Endodermal cell (in vitro differentiated cells): ENCODE measurements around the gene PLXNA2. TPM values are rescaled to one million over a fixed set of nuclear protein-coding genes. Genes with fewer than 3 reads are reported as not detected.

Source experiments
- DNase-seq: peaks from one replicate; pipeline ENCODE4 v3.0.0-alpha.2; 2017
- H3K27ac ChIP-seq: 2 replicates; pipeline ENCODE4 v1.5.1; 2013; ENCODE audit warnings: mild to moderate bottlenecking, low read depth, low read length, moderate library complexity
- H3K27me3 ChIP-seq: 2 replicates; pipeline ENCODE4 v1.6.1; 2013; ENCODE audit warnings: mild to moderate bottlenecking, low read length, moderate library complexity; ENCODE audit not compliant: insufficient read depth, control insufficient read depth, poor library complexity, severe bottlenecking
- H3K36me3 ChIP-seq: 2 replicates; pipeline ENCODE4 v1.7.0; 2013; ENCODE audit warnings: mild to moderate bottlenecking, low read length, moderate library complexity; ENCODE audit not compliant: control insufficient read depth, insufficient read depth
- H3K4me1 ChIP-seq: one replicate; pipeline ENCODE4 v1.7.0; 2013; ENCODE audit warnings: low read length; ENCODE audit not compliant: control insufficient read depth, insufficient read depth
- H3K4me3 ChIP-seq: 2 replicates; pipeline ENCODE4 v1.5.1; 2013; ENCODE audit warnings: mild to moderate bottlenecking, low read length, moderate library complexity
- H3K9ac ChIP-seq: 2 replicates; pipeline ENCODE4 v1.6.1; 2013; ENCODE audit warnings: mild to moderate bottlenecking, low read length, moderate library complexity; ENCODE audit not compliant: poor library complexity, severe bottlenecking; ENCODE audit errors: extremely low read depth
- H3K9me3 ChIP-seq: 2 replicates; pipeline ENCODE4 v1.6.1; 2013; ENCODE audit warnings: mild to moderate bottlenecking, low read length, moderate library complexity; ENCODE audit not compliant: control insufficient read depth
- H3K27ac Mint-ChIP-seq: 2 replicates; pipeline ENCODE4 v1.8.0; 2020; ENCODE audit warnings: mixed read lengths
- H3K27me3 Mint-ChIP-seq: 2 replicates; pipeline ENCODE4 v1.8.0; 2021; ENCODE audit warnings: mild to moderate bottlenecking, mixed read lengths; ENCODE audit not compliant: insufficient read depth
- H3K36me3 Mint-ChIP-seq: 2 replicates; pipeline ENCODE4 v1.8.0; 2020; ENCODE audit warnings: low read depth, mixed read lengths
- H3K4me1 Mint-ChIP-seq: 2 replicates; pipeline ENCODE4 v1.8.0; 2020; ENCODE audit warnings: mixed read lengths
- H3K4me3 Mint-ChIP-seq: 2 replicates; pipeline ENCODE4 v1.8.0; 2020; ENCODE audit warnings: mild to moderate bottlenecking, moderate library complexity, mixed read lengths
- H3K9me3 Mint-ChIP-seq: 2 replicates; pipeline ENCODE4 v1.8.0; 2020; ENCODE audit warnings: mild to moderate bottlenecking, mixed read lengths
- WGBS, 2 experiments: methylation state at CpG; one replicate each; pipeline versions ENCODE4 v1.1.5 to v1.1.7; 2013; ENCODE audit warnings: missing lambda C conversion rate in 2 of 2, mixed read lengths in 1 of 2; ENCODE audit not compliant: insufficient coverage in 1 of 2, insufficient read length in 1 of 2; 5-methylcytosine and 5-hydroxymethylcytosine counted together
- total RNA-seq, 2 donors: library from RNA; stranded (reverse); fragmentation: NEBNext Ultra II Directional in 1 of 2; extraction: Animal tissue kit (Norgen Biotek cat#: 25700) in 1 of 2; gene quantifications; 2 replicates in 1 of 2; 3 replicates in 1 of 2; pipeline ENCODE4 v1.2.1, GENCODE V29; 2021
- TF ChIP-seq, protein P1 (sequence below): fragments of 200-600 bp; sonication (generic); conservative IDR thresholded peaks from 2 replicates; pipeline ENCODE4 v1.5.0; 2021; ENCODE audit warnings: antibody characterized with exemption, mild to moderate bottlenecking

The PLXNA2 gene
- total RNA-seq, 2 donors from 2014 or later, result 61.2 to 86.1 TPM

- Mint-ChIP-seq H3K4me3 (no peak overlapping the region), H3K9me3 (no peaks in the 10 kb centered on the region), H3K27ac (no peak overlapping the region), H3K36me3 (peaks cover 6% of the 10 kb centered on the region), H3K27me3 (peaks cover 2% of the 10 kb centered on the region), H3K4me1 (peaks cover 66% of the 10 kb centered on the region)
- no peaks in the 10 kb centered on the region for H3K27me3 ChIP-seq
- no peak for DNase-seq
- H3K9me3 ChIP-seq, result no peaks in the 10 kb centered on the region
- no peak overlapping the region for H3K4me3 ChIP-seq
- H3K4me1 ChIP-seq, result peaks cover 58% of the 10 kb centered on the region
- H3K27ac ChIP-seq, result no peak overlapping the region
- WGBS, 2 experiments, result 98 to 100% methylated on average over 1 to 3 of the region's 3 CpGs
- peaks cover 69% of the 10 kb centered on the region for H3K36me3 ChIP-seq
- TF ChIP-seq, protein P1, sequence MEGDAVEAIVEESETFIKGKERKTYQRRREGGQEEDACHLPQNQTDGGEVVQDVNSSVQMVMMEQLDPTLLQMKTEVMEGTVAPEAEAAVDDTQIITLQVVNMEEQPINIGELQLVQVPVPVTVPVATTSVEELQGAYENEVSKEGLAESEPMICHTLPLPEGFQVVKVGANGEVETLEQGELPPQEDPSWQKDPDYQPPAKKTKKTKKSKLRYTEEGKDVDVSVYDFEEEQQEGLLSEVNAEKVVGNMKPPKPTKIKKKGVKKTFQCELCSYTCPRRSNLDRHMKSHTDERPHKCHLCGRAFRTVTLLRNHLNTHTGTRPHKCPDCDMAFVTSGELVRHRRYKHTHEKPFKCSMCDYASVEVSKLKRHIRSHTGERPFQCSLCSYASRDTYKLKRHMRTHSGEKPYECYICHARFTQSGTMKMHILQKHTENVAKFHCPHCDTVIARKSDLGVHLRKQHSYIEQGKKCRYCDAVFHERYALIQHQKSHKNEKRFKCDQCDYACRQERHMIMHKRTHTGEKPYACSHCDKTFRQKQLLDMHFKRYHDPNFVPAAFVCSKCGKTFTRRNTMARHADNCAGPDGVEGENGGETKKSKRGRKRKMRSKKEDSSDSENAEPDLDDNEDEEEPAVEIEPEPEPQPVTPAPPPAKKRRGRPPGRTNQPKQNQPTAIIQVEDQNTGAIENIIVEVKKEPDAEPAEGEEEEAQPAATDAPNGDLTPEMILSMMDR, result no peak
- H3K9ac ChIP-seq, result no peak overlapping the region
These were observed 87.9 kb downstream of the PLXNA2 start for GRCh38 chr1:208156310-208156709.

GRCh38 chr1:208154679-208155642, 89.2 kb downstream of the PLXNA2 start:
- H3K27me3 Mint-ChIP-seq, result peaks cover 2% of the 10 kb centered on the region
- H3K27me3 ChIP-seq, result no peaks in the 10 kb centered on the region
- DNase-seq, result no peak
- H3K9ac ChIP-seq, result no peak overlapping the region
- peak overlapping the region; percentile 11 for H3K27ac Mint-ChIP-seq
- peaks cover 68% of the 10 kb centered on the region for H3K36me3 ChIP-seq
- H3K36me3 Mint-ChIP-seq, result peaks cover 6% of the 10 kb centered on the region
- H3K4me3 Mint-ChIP-seq, result no peak overlapping the region
- TF ChIP-seq, protein P1, result no peak
- no peaks in the 10 kb centered on the region for H3K9me3 ChIP-seq
- no peak overlapping the region for H3K4me3 ChIP-seq
- peaks cover 57% of the 10 kb centered on the region for H3K4me1 ChIP-seq
- 70 to 78% methylated on average over 7 to 15 of the region's 15 CpGs for WGBS, 2 experiments
- H3K4me1 Mint-ChIP-seq, result peaks cover 53% of the 10 kb centered on the region
- H3K27ac ChIP-seq, result no peak overlapping the region
- no peaks in the 10 kb centered on the region for H3K9me3 Mint-ChIP-seq

GRCh38 chr1:208154040-208154439, 90.1 kb downstream of the PLXNA2 start:
- Mint-ChIP-seq H3K9me3 (no peaks in the 10 kb centered on the region), H3K27me3 (peaks cover 2% of the 10 kb centered on the region), H3K27ac (no peak overlapping the region), H3K4me1 (peaks cover 43% of the 10 kb centered on the region), H3K4me3 (no peak overlapping the region), H3K36me3 (peaks cover 3% of the 10 kb centered on the region)
- H3K9ac ChIP-seq, result no peak overlapping the region
- H3K9me3 ChIP-seq, result no peaks in the 10 kb centered on the region
- DNase-seq, result no peak
- H3K4me1 ChIP-seq, result peaks cover 49% of the 10 kb centered on the region
- peaks cover 73% of the 10 kb centered on the region for H3K36me3 ChIP-seq
- WGBS, 2 experiments, result 75 to 76% methylated on average over 4 to 7 of the region's 7 CpGs
- H3K27ac ChIP-seq, result no peak overlapping the region
- TF ChIP-seq, protein P1, result no peak
- no peak overlapping the region for H3K4me3 ChIP-seq
- no peaks in the 10 kb centered on the region for H3K27me3 ChIP-seq
